ENCODE data around the gene SYNE1. TPM values are rescaled to one million over a fixed set of nuclear protein-coding genes. Genes with fewer than 3 reads are reported as not detected.

Gene SYNE1
- total and polyA plus RNA-seq, 8 donors: 12.8 to 279 (median 108) TPM

DNA sequence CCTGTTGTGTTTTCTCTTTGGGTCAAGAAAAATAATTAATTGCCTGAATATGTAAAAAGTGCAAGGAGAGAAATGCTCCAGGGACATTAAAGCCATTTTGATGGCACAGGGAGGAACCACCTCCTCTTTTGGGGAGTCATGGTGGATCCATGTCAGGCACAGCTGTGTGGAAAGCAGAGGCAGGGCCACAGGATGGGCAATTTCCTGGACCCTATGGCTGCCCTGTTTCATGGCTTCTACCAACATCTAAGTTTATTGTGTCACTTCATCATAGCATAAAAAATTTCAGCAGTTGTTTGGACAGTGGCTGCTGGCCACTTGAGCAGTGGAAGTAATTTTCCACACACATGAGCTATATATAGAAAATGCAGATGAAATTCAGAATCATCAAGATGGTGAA is 238.2 kb downstream of the SYNE1 start:
- Histone ChIP-seq H3K36me3 (peaks cover 0 to 39% (median 10%) of the 10 kb centered on the region in 4 donors), H3K27ac (peak overlapping the region in 3 of 5 donors; percentile 28 to 54 (median 46)), H3K4me3 (no peak overlapping the region), H3K27me3 (no peaks in the 10 kb centered on the region), H3K9me3 (no peaks in the 10 kb centered on the region), H3K4me1 (peaks cover 0 to 7% (median 0%) of the 10 kb centered on the region in 4 donors)
- TF ChIP-seq POLR2A (IDR thresholded peaks at IDR 0.05) (no peak), POLR2AphosphoS5 (IDR thresholded peaks at IDR 0.05) (no peak), EP300 (IDR thresholded peaks at IDR 0.05) (no peak), CTCF (IDR thresholded peaks at IDR 0.05) (no peak)
- intact Hi-C loops (cut with DNase I; ENCODE audit: low total_unique reads): no loop called here
- no peak for DNase-seq

DNA sequence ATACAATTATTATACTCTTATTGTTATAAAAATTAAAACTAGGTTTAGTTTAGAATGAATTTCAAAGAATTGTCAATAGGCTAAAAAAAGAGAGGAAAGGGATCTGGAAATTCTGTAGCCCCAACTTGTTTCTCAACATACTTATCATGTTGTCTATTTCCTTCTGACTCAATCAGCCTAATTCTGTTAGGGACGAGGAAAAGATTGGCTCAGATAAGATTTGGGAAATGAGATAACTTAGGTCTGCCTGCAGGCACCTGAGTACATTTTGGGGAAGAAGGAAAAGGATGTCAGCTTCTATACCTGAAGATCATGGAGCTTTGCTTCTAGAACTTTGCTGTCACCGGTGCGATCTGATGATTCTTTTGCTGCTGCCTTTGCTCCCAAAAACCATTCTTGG is 238.8 kb downstream of the SYNE1 start:
- H3K4me1 ChIP-seq: peaks cover 0 to 7% (median 0%) of the 10 kb centered on the region in 4 donors
- whole genome bisulfite sequencing, 5 donors: 71 to 85% (median 80%) methylated on average over 3 of the region's 3 CpGs
- H3K36me3 ChIP-seq: peaks cover 0 to 34% (median 8%) of the 10 kb centered on the region in 4 donors
- H3K27ac ChIP-seq: no peak overlapping the region
- no peaks in the 10 kb centered on the region for H3K9me3 ChIP-seq
- intact Hi-C loops (cut with DNase I; ENCODE audit: low total_unique reads): no loop called here
- no peak overlapping the region for H3K4me3 ChIP-seq
- TF ChIP-seq POLR2A (IDR thresholded peaks at IDR 0.05): no peak
- TF ChIP-seq CTCF (IDR thresholded peaks at IDR 0.05): no peak
- no peak for TF ChIP-seq POLR2AphosphoS5 (IDR thresholded peaks at IDR 0.05)
- no peak for TF ChIP-seq EP300 (IDR thresholded peaks at IDR 0.05)
- no peaks in the 10 kb centered on the region for H3K27me3 ChIP-seq
- no peak for DNase-seq

- 13 to 41% (median 33%) methylated on average over 1 of the region's 1 CpG for WGBS, 5 donors
- Histone ChIP-seq H3K27me3 (no peaks in the 10 kb centered on the region), H3K27ac (no peak overlapping the region), H3K36me3 (peaks cover 0 to 32% (median 6%) of the 10 kb centered on the region in 4 donors), H3K4me3 (no peak overlapping the region), H3K4me1 (peaks cover 0 to 6% (median 0%) of the 10 kb centered on the region in 4 donors), H3K9me3 (no peaks in the 10 kb centered on the region)
- TF ChIP-seq POLR2A (IDR thresholded peaks at IDR 0.05) (no peak), POLR2AphosphoS5 (IDR thresholded peaks at IDR 0.05) (no peak), EP300 (IDR thresholded peaks at IDR 0.05) (no peak), CTCF (IDR thresholded peaks at IDR 0.05) (no peak)
- no peak for DNase-seq
- intact Hi-C loops (cut with DNase I; ENCODE audit: low total_unique reads): no loop called here
Measured at GRCh38 chr6:152394303-152394702, 242.9 kb downstream of the SYNE1 start.

DNA sequence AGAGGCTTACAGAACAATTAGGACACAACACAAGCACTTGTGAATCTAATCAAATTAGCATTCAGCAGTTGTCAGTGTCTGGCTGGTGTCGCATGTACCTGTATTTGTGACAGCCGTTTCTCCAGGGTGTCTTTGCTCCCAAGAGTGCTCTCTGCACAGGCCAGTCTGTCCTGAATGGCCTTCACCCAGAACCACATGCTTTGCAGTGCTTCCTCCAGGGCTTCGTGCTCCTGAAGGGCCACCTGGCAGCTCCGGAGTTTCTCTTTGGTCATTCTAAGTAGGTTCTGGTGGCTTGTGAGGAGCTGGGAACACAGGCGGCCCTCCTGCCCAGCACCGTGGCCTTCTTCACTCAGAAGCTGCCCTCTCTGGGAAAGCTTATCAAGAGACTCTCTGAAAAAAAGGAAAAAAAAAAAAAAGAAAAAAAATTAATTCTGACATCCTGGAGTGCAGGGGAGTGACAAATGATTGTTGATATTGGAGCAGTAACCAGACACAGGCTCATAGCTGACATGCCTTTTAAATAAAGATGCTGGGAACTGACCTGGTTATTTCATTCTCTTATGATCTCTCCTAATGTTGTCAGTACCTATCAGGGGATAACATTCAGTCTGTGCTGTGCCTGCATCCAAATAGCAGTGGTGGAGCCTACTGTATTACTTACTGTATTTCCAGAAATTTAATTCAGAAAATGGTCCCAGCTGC is 245.8 kb downstream of the SYNE1 start:
- no peaks in the 10 kb centered on the region for H3K27me3 ChIP-seq
- H3K4me3 ChIP-seq: no peak overlapping the region
- no peak overlapping the region for H3K27ac ChIP-seq
- intact Hi-C loops (cut with DNase I; ENCODE audit: low total_unique reads): no loop called here
- peaks cover 0 to 17% (median 6%) of the 10 kb centered on the region in 4 donors for H3K36me3 ChIP-seq
- no peaks in the 10 kb centered on the region for H3K9me3 ChIP-seq
- WGBS, 5 donors: 72 to 87% (median 84%) methylated on average over 6 of the region's 6 CpGs
- no peak for TF ChIP-seq CTCF (IDR thresholded peaks at IDR 0.05)
- no peak for TF ChIP-seq EP300 (IDR thresholded peaks at IDR 0.05)
- TF ChIP-seq POLR2AphosphoS5 (IDR thresholded peaks at IDR 0.05): no peak
- no peak for TF ChIP-seq POLR2A (IDR thresholded peaks at IDR 0.05)
- no peaks in the 10 kb centered on the region for H3K4me1 ChIP-seq
- DNase-seq: no peak
